Activated naive CD4-positive, alpha-beta T cell treated with anti-CD3 and anti-CD28 coated beads for 36 hours (primary cell): Measurements from ENCODE around the gene STXBP2. TPM values are rescaled to one million over a fixed set of nuclear protein-coding genes. Genes with fewer than 3 reads are reported as not detected.

Experiments used
- CTCF ChIA-PET: fragments of 350-600 bp; sonication (Branson Sonifier 250); formaldehyde crosslinking; loops from one replicate; lab custom pipeline; 2021; ENCODE audit warnings: antibody characterized with exemption; lab: Charles Lee
- DNase-seq: peaks from one replicate; pipeline ENCODE4 v3.0.0-alpha.2; 2020
- H3K27ac Mint-ChIP-seq: one replicate; pipeline ENCODE4 v1.8.0; 2021; ENCODE audit warnings: mild to moderate bottlenecking, mixed read lengths
- H3K27me3 Mint-ChIP-seq: one replicate; pipeline ENCODE4 v1.8.0; 2021; ENCODE audit warnings: low read depth, mixed read lengths
- H3K36me3 Mint-ChIP-seq: one replicate; pipeline ENCODE4 v1.8.0; 2021; ENCODE audit warnings: low read depth, mixed read lengths
- H3K4me1 Mint-ChIP-seq: one replicate; pipeline ENCODE4 v1.8.0; 2021; ENCODE audit warnings: low read depth, mixed read lengths
- H3K4me3 Mint-ChIP-seq: one replicate; pipeline ENCODE4 v1.8.0; 2021; ENCODE audit warnings: mild to moderate bottlenecking, moderate library complexity, mixed read lengths
- H3K9me3 Mint-ChIP-seq: one replicate; pipeline ENCODE4 v1.8.0; 2021; ENCODE audit warnings: mixed read lengths
- intact Hi-C: fragments of 100-400 bp; cut with micrococcal nuclease; formaldehyde crosslinking; loops from one replicate; pipeline ENCODE4 v1.15.1; 2023
- total RNA-seq, 2 experiments: library from RNA; stranded (reverse); gene quantifications; one replicate each; pipeline ENCODE4 v1.2.3, GENCODE V29; 2021

Gene STXBP2
- total RNA-seq: 10 to 100 TPM; 88.4 to 92.4 TPM

DNA sequence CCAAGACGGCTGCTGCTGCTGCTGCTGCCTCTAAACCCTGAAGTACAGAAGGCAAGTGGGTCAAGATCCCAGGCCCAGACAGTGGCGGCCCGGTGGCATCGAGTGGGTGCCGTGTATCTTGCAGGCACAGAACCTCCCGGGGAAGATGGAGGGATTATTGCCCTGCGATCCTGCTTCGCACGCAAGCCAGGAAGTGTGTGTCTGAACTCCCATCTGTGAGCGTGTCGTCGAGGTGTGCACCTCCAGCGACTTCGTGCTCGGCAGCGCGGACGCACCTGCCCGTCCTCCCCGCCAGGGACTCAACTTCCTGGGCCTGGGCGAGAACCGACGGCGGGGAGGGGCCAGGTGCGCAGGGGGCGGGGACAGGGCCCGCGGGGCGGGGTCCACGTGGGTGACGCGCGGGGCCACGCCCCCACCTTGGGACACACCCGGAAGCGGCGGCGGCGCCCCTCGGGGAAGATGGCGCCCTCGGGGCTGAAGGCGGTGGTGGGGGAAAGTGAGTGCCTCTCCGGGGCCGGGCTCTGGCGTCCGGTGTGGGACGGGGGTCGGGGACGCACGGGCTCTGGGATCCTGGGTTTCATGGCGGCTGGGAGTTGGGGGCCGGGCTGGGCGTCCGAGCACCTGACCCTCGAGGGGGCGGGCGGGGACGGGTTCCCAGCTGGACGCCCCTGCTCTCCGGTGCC lies at the start of gene STXBP2:
Gene STXBP2 (plus strand): TSS at position 420 of the 683 bp plus-strand sequence. CDS start 40 bp downstream, at position 460.
- H3K4me3 Mint-ChIP-seq: peak within 1 kb of the TSS; percentile 80
- CTCF ChIA-PET: interaction anchor here (1.3 to 1.7 kb wide), 3 partner anchors 12 to 163 kb away, joined by 3 to 6 read pairs (median 6); no protein-coding TSS in a partner anchor
- DNase-seq: peak; percentile 94
- H3K9me3 Mint-ChIP-seq: peaks cover 6% of the 10 kb centered on the region
- intact Hi-C loops: loop anchor here (1.0 kb wide), 1 partner anchor 8 kb away; the partner anchor contains the start of genes PET100 and XAB2
- peaks cover 12% of the 10 kb centered on the region for H3K36me3 Mint-ChIP-seq
- no peaks in the 10 kb centered on the region for H3K27me3 Mint-ChIP-seq
- H3K27ac Mint-ChIP-seq: peak within 1 kb of the TSS; percentile 75
- H3K4me1 Mint-ChIP-seq: peaks cover 32% of the 10 kb centered on the region

DNA sequence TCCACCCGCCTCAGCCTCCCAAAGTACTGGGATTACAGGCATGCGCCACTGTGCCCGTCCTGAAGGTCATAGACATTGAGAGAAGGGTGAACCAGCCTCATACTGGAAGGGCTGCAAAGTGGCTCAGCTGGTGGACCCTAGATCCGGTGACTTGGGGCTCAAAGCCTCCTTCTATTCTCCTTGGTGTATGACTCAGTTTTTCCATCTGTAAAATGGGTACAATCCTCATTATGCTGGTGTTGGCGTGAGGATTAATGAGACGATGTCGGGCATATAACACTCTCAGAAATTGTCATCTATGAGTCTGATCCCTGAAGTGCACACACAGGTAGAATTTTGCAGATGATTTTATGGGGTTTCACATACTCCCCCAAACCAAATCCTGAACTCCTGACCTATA lies 47.1 kb upstream of the STXBP2 start:
- Mint-ChIP-seq H3K4me1 (no peaks in the 10 kb centered on the region), H3K27ac (no peak overlapping the region), H3K9me3 (no peaks in the 10 kb centered on the region), H3K4me3 (no peak overlapping the region), H3K36me3 (no peaks in the 10 kb centered on the region), H3K27me3 (peaks cover 5% of the 10 kb centered on the region)
- CTCF ChIA-PET: interaction anchor here (1.6 kb wide), 1 partner anchor 22 kb away, joined by 4 read pairs; no protein-coding TSS in a partner anchor
- intact Hi-C loops: no loop called here
- DNase-seq: no peak

- no peak for DNase-seq
- Mint-ChIP-seq H3K4me1 (peaks cover 2% of the 10 kb centered on the region), H3K9me3 (no peaks in the 10 kb centered on the region), H3K27ac (no peak overlapping the region), H3K36me3 (no peaks in the 10 kb centered on the region), H3K27me3 (peaks cover 8% of the 10 kb centered on the region), H3K4me3 (no peak overlapping the region)
- intact Hi-C loops: no loop called here
- CTCF ChIA-PET: interaction anchor here (1.6 kb wide), 1 partner anchor 22 kb away, joined by 4 read pairs; no protein-coding TSS in a partner anchor
Measured at GRCh38 chr19:7590256-7590655, 46.7 kb upstream of the STXBP2 start.

- peak; percentile 28 for DNase-seq
- Mint-ChIP-seq H3K27ac (no peak within 1 kb of the TSS), H3K9me3 (no peaks in the 10 kb centered on the region), H3K4me1 (peaks cover 4% of the 10 kb centered on the region), H3K36me3 (no peaks in the 10 kb centered on the region), H3K27me3 (peaks cover 22% of the 10 kb centered on the region), H3K4me3 (peak within 1 kb of the TSS; percentile 59)
- CTCF ChIA-PET: interaction anchor here (3.5 kb wide), 1 partner anchor 27 kb away, joined by 16 read pairs; no protein-coding TSS in a partner anchor
- intact Hi-C loops: no loop called here
Measured at GRCh38 chr19:7595466-7596133, 41.3 kb upstream of the STXBP2 start, which contains the start of gene CAMSAP3. CAMSAP3 (plus strand) TSS chr19:7595863; CDS start chr19:7596003, 140 bp downstream.

- H3K9me3 Mint-ChIP-seq: no peaks in the 10 kb centered on the region
- CTCF ChIA-PET: interaction anchor here (3.5 kb wide), 1 partner anchor 28 kb away, joined by 16 read pairs; no protein-coding TSS in a partner anchor
- intact Hi-C loops: no loop called here
- H3K27me3 Mint-ChIP-seq: peaks cover 22% of the 10 kb centered on the region
- H3K4me1 Mint-ChIP-seq: peaks cover 4% of the 10 kb centered on the region
- peak overlapping the region; percentile 34 for H3K4me3 Mint-ChIP-seq
- DNase-seq: no peak
- no peaks in the 10 kb centered on the region for H3K36me3 Mint-ChIP-seq
- H3K27ac Mint-ChIP-seq: no peak overlapping the region
Measured at GRCh38 chr19:7596211-7596937, 40.5 kb upstream of the STXBP2 start.

- no peaks in the 10 kb centered on the region for H3K36me3 Mint-ChIP-seq
- H3K27me3 Mint-ChIP-seq: peaks cover 26% of the 10 kb centered on the region
- H3K4me1 Mint-ChIP-seq: peaks cover 4% of the 10 kb centered on the region
- H3K4me3 Mint-ChIP-seq: no peak overlapping the region
- no peaks in the 10 kb centered on the region for H3K9me3 Mint-ChIP-seq
- H3K27ac Mint-ChIP-seq: no peak overlapping the region
- CTCF ChIA-PET: interaction anchor here (3.5 kb wide), 1 partner anchor 29 kb away, joined by 16 read pairs; no protein-coding TSS in a partner anchor
- DNase-seq: no peak
- intact Hi-C loops: no loop called here
Measured at GRCh38 chr19:7597689-7598088, 39.2 kb upstream of the STXBP2 start.

- no peak for DNase-seq
- H3K4me3 Mint-ChIP-seq: no peak overlapping the region
- H3K4me1 Mint-ChIP-seq: peaks cover 4% of the 10 kb centered on the region
- no peak overlapping the region for H3K27ac Mint-ChIP-seq
- intact Hi-C loops: no loop called here
- H3K36me3 Mint-ChIP-seq: no peaks in the 10 kb centered on the region
- CTCF ChIA-PET: interaction anchor here (3.5 kb wide), 1 partner anchor 30 kb away, joined by 16 read pairs; no protein-coding TSS in a partner anchor
- H3K9me3 Mint-ChIP-seq: no peaks in the 10 kb centered on the region
- H3K27me3 Mint-ChIP-seq: peaks cover 26% of the 10 kb centered on the region
Measured at GRCh38 chr19:7598180-7598579, 38.7 kb upstream of the STXBP2 start.

DNA sequence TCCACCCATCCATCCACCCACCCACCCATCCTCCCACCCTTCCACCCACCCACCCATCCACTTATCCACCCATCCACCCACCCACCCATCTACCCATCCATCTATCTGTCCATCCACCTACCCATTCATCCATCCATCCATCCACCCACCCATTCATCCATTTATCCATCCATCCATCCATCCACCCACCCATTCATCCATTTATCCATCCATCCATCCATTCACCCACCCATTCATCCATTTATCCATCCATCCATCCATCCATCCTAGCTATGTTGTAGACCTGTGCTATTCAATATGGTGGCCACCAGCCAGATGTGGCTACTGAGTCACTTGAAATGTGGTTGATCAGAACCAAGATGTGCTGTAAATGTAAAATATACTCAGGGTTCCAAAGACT lies 36.2 kb upstream of the STXBP2 start:
- CTCF ChIA-PET: no interaction called here
- DNase-seq: no peak
- intact Hi-C loops: no loop called here
- no peaks in the 10 kb centered on the region for H3K4me1 Mint-ChIP-seq
- no peak overlapping the region for H3K27ac Mint-ChIP-seq
- no peaks in the 10 kb centered on the region for H3K9me3 Mint-ChIP-seq
- H3K4me3 Mint-ChIP-seq: no peak overlapping the region
- peaks cover 16% of the 10 kb centered on the region for H3K27me3 Mint-ChIP-seq
- H3K36me3 Mint-ChIP-seq: no peaks in the 10 kb centered on the region

GRCh38 chr19:7602240-7602934 lies 34.5 kb upstream of the STXBP2 start:
- no peak for DNase-seq
- peaks cover 12% of the 10 kb centered on the region for H3K27me3 Mint-ChIP-seq
- H3K36me3 Mint-ChIP-seq: no peaks in the 10 kb centered on the region
- H3K27ac Mint-ChIP-seq: no peak overlapping the region
- no peaks in the 10 kb centered on the region for H3K4me1 Mint-ChIP-seq
- H3K9me3 Mint-ChIP-seq: no peaks in the 10 kb centered on the region
- CTCF ChIA-PET: no interaction called here
- intact Hi-C loops: no loop called here
- H3K4me3 Mint-ChIP-seq: no peak overlapping the region

DNA sequence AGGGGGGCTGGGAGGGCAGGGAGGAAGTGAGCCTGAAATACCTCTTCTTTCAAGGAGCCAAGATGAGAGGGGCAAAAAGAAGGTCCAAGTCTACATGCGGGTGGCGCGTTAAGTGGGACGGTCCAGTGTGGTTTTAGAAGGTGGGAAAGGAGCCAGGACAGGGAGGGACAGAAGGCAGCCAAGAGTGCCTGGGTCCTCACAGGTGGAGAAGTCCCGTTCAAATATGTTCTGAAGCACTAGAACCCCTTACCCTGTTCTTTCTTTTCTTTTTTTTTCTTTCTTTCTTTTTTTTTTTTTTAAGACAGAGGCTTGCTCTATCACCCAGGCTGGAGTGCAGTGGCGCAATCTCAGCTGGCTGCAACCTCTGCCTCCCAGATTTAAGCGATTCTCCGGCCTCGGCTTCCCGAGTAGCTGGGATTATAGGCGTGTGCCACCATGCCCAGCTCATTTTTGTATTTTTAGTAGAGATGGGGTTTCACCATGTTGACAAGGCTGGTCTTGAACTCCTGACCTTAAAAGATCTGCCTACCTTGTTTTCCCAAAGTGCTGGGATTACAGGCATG lies 33.9 kb upstream of the STXBP2 start:
- intact Hi-C loops: no loop called here
- H3K27ac Mint-ChIP-seq: no peak overlapping the region
- CTCF ChIA-PET: no interaction called here
- DNase-seq: no peak
- H3K27me3 Mint-ChIP-seq: peaks cover 7% of the 10 kb centered on the region
- no peaks in the 10 kb centered on the region for H3K4me1 Mint-ChIP-seq
- no peaks in the 10 kb centered on the region for H3K9me3 Mint-ChIP-seq
- no peak overlapping the region for H3K4me3 Mint-ChIP-seq
- no peaks in the 10 kb centered on the region for H3K36me3 Mint-ChIP-seq

GRCh38 chr19:7603919-7604318 lies 33.0 kb upstream of the STXBP2 start:
- H3K36me3 Mint-ChIP-seq: no peaks in the 10 kb centered on the region
- CTCF ChIA-PET: no interaction called here
- no peak overlapping the region for H3K4me3 Mint-ChIP-seq
- no peaks in the 10 kb centered on the region for H3K9me3 Mint-ChIP-seq
- H3K4me1 Mint-ChIP-seq: no peaks in the 10 kb centered on the region
- H3K27me3 Mint-ChIP-seq: peaks cover 4% of the 10 kb centered on the region
- intact Hi-C loops: no loop called here
- no peak overlapping the region for H3K27ac Mint-ChIP-seq
- DNase-seq: no peak
